MV-4-11 (cell line): ENCODE results near the gene ADO.
A peak's percentile ranks its signal among the peaks of the same experiment; 100 is the strongest.

Experiments
- DNase-seq: peaks from one replicate; lab custom pipeline; 2025; lab: John Stamatoyannopoulos, UW

ADO gene

DNA sequence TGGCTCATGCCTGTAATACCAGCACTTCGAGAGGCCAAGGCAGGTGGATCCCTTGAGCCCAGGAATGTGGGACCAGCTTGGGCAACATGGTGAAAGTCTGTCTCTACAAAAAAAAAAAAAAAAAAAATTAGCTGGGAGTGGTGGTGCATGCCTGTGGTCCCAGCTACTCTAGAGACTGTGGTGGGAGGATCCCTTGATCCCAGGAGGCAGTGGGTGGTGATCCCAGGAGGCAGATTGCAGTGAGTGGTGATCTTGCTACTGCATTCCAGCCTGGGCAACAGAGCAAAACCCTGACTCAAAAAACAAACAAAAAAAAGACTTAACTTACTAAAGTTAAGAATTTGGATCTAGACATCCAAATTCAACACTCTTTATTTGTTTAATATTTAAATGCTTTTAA lies 10.2 kb upstream of the ADO start:
- DNase-seq = no peak

DNA sequence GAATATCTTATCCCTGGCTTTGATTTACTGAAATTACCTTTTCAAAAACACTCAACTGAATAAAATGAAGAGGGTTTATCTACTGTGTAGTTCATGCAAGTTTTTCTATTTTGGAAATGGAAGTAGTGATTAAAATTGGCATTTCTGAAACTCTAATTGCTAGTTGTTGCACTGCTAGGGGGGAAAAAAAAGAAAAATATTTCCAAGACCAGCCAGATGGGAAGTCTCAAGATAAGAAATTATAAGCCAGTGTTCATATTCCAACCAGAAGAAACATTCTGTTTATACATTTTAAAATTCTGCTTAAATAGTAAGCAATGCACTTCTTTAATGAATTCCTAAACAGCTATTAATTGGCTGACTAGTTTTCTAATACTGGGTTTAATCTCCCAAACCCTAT lies 9.4 kb upstream of the ADO start:
- DNase-seq = no peak

DNA sequence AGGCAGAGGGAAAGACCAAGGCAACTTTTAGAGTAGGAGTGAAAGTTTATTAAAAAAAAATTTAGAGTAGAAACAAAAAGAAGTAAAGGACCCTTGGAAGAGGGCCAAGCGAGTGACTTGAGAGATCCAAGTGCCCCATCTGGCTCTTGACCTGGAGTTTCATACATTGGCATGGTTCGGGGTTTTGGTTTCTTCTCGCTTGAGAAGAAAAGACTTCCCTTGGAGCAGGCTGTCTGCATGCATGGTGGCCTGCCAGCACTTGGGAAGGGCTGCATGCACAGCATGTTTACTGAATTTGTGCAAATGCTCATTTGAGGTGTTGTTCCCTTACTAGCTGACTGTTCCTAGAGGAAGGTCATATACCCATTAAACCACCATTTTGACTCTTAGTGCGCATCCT lies 8.8 kb upstream of the ADO start:
- DNase-seq = no peak

DNA sequence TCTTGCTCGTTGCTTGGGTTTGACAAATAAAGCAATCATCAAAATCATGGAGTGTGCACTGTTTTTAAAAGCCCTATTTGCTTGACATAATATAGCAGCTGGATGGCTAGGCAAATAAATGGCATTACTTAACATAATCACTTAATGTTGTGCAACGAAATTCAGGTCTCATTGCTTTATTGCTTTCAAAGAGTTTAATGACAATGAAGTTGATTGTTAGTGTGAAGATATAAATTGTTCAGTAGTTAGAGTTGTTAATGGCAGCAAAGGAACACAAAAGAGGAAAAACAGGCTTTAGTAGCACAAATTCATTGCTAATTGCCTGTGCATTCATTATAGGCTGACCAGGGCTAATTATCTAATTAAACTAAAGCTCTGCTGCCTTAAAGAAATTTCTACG lies 7.6 kb upstream of the ADO start:
- DNase-seq = no peak

- DNase-seq = no peak
These were observed 2.6 kb upstream of the ADO start for GRCh38 chr10:62801871-62802270.

DNA sequence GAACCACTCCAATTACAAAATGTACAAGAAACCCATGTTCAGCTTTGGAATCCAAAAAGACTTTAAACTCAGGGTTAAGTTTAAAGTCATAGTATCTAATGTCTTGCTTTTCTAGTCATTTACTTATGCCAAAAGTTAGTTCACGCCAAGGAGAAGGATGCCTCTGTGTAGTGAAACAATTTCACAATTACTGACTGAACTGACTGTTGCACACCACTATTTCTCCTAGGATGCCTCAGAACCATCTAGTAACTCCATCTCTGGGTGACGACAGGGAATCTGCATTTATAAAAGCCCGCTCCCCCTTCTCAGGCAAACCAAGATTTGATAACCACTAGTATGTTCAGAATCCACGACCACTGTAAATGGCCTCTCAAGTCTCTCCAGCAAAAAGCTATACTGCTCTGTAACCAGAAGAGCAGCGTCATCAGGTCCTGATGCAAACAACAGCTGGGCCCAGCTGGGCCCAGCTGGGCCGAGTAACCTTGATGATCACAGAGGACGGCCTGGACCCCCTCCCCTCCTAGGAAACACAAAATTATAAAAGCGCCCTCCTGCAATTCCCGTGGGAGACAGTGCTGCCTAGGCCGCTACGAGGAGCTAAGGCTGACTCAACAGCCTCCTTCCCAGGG lies 680 bp upstream of the ADO start:
- DNase-seq = peak; percentile 4

GRCh38 chr10:62805231-62806099 lies 945 bp downstream of the ADO start:
- no peak for DNase-seq

DNA sequence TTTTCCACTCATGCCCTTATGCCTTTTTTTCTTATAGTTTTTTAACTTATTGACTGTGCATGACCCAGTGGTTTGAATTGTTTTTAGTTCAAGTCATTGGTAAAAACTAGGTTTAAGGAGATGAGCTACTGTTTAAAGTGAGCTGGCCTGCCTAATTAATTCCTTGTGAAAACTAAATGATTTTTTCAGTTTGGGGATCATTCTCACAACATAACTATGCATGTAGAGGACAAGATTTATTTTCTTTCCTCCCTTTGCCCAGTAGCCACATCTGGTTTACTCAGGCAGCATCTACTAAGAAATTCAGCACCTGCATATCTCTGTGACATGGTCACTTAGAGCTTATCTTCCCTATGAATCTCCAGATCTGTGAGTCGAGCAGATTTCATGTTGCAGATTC lies 1.7 kb downstream of the ADO start:
- no peak for DNase-seq

- peak; percentile 74 for DNase-seq
These were observed 5.8 kb downstream of the ADO start for GRCh38 chr10:62810156-62810902.

GRCh38 chr10:62811159-62811875 lies 6.8 kb downstream of the ADO start:
- peak; percentile 55 for DNase-seq

DNA sequence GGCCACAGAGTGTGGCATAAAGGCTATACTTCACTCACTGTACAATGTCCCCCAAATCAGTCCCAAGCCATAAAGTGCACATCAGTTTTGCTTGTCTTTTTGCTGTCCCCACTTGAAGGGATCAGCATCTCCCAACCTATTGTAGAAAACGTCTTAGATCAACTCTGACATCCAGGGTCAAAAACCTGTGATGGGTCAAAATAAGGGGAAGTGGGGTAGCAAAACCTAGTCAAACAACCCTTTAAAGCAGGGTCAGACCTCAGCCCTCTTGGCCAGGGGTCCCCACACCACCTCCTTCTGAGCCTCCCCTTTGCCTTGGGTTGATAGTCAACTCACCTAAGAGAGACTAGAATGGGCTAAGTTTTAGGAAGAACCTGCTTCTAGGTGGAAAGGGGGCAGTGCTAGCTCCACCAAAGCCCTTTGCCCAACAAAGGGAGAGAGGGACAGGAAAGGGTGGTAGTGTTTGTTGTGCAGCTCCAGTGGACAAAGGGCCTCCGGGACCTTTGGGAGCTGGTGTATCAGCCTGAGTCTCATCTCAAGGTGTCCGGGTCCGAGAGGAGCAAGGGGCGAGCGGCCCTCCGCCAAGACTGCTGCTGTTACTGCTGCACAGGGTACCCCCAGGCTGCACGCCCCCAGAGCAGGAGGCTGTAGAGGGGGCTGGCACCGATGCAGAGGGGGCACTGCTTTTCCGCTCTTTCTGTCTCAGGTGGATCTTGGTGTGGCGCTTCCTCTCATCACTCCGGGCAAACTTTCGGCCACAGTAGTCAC lies 8.3 kb downstream of the ADO start:
- DNase-seq = no peak

GRCh38 chr10:62813453-62813852 lies 8.9 kb downstream of the ADO start:
- no peak for DNase-seq

DNA sequence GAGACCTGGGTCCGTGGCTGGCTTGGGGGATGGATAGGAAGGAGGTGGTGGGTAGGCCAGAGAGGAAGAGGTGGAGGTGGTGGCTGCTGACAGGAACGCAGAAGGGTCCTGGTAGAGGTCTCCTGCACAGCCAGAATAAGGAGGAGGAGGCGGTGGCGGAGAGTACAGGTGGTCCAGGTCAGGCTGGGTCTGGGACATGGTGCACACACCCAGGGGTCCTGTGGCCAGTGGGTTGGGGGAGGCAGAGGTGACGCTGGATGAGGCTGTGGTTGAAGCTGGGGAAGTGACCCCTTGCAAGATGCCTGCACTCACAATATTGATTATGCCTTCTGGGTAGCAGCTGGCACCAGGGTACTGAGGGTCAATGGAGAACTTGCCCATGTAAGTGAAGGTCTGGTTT lies 9.5 kb downstream of the ADO start:
- no peak for DNase-seq

- DNase-seq = no peak
These were observed 10.3 kb downstream of the ADO start for GRCh38 chr10:62814756-62815380.

GRCh38 chr10:62815381-62816075 lies 11.0 kb downstream of the ADO start:
- no peak for DNase-seq

GRCh38 chr10:62816076-62816330 lies 11.5 kb downstream of the ADO start:
- DNase-seq = no peak

DNA sequence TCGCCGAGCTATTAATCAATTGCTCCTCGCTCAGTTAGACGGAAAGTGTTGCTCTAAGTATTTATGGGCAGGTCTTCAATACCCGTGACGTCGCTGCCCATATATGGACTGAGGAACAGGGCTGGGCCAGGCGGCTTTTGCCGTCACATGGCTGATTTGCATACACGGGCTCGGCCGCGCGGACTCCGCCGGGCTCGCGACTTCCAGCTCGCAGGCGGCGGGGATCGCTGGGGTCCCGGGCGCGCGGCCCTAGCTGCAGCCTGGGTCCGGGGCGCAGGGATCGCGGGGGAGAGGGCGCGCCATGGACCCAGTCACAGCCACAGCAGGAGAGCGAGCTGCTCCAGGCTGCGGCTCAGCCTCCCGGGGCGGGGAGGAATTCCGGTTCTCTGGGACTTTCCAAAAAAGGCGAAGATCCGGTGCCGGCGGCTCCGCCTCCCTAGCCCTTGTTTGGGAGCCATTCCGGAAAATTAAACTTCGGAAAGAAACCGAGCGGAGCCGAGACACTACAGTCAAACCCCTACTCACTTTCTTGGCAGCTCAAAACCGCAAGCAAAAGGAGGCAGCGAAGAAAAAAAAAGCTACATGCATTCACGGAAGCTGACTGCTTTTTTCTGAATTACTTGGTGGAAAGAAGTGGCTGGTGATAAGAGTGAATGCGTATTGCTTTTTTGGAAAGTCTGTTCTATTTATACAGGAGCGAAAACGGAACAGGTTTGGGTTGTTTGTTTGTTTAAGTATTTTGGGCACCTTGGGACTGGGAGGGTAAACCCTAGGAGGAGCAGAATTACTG lies 12.0 kb downstream of the ADO start, which contains the start of gene EGR2:
EGR2 (minus strand) TSS at position 36 of the 790 bp plus-strand sequence. CDS start 337 bp downstream, outside the sequence.
- DNase-seq = peak; percentile 95

- DNase-seq = no peak
These were observed 12.7 kb downstream of the ADO start for GRCh38 chr10:62817121-62817765.

GRCh38 chr10:62817766-62818425 lies 13.4 kb downstream of the ADO start:
- DNase-seq = peak; percentile 31
